Measurements from ENCODE around the gene TPMT. TPM values are rescaled to one million over a fixed set of nuclear protein-coding genes. Genes with fewer than 3 reads are reported as not detected.

The TPMT gene
- total RNA-seq, 1 experiment from 2014 or later: 14.4 TPM

GRCh38 chr6:18142591-18142861 lies 12.4 kb downstream of the TPMT start (continued):
- TF ChIP-seq EMX1 (CRISPR knock-in tag; IDR thresholded peaks at IDR 0.05) (no peak), IRF1 (CRISPR knock-in tag; IDR thresholded peaks at IDR 0.05) (no peak), ZNF396 (CRISPR knock-in tag; IDR thresholded peaks at IDR 0.05; ENCODE audit: borderline replicate concordance) (no peak)

- ChIA-PET POLR2A (no interaction called here), CTCF (interaction anchor here (0.7 to 0.8 kb wide), 2 partner anchors 19 to 184 kb away, joined by 3 read pairs; no protein-coding TSS in a partner anchor)
- TF ChIP-seq TCF7 (CRISPR knock-in tag; IDR thresholded peaks at IDR 0.05; ENCODE audit: low read depth) (no peak), SOX15 (CRISPR knock-in tag; IDR thresholded peaks at IDR 0.05) (no peak), NFE2L1 (CRISPR knock-in tag; IDR thresholded peaks at IDR 0.05) (no peak), ATF6 (CRISPR knock-in tag; IDR thresholded peaks at IDR 0.05) (no peak), USF2 (CRISPR knock-in tag; IDR thresholded peaks at IDR 0.05) (no peak), E2F5 (CRISPR knock-in tag; IDR thresholded peaks at IDR 0.05) (no peak)
- DNase-seq (ENCODE audit: low spot score) (no peak), ATAC-seq (peak; percentile 64)
- H3K4me1 Mint-ChIP-seq: peaks cover 11% of the 10 kb centered on the region
- no peaks in the 10 kb centered on the region for H3K27me3 Mint-ChIP-seq (ENCODE audit: low read depth)
- no peaks in the 10 kb centered on the region for H3K9me3 Mint-ChIP-seq
- peaks cover 24% of the 10 kb centered on the region for H3K36me3 Mint-ChIP-seq
- no peak overlapping the region for H3K4me3 Mint-ChIP-seq
- H3K27ac Mint-ChIP-seq: peak overlapping the region; percentile 83
These were observed 12.9 kb downstream of the TPMT start for GRCh38 chr6:18141805-18142590.

GRCh38 chr6:18139935-18140621 lies 14.8 kb downstream of the TPMT start:
- no peak for ATAC-seq
- Mint-ChIP-seq H3K9me3 (no peaks in the 10 kb centered on the region), H3K4me1 (peaks cover 11% of the 10 kb centered on the region), H3K36me3 (peaks cover 30% of the 10 kb centered on the region), H3K4me3 (no peak overlapping the region), H3K27ac (no peak overlapping the region), H3K27me3 (ENCODE audit: low read depth) (no peaks in the 10 kb centered on the region)
- ChIA-PET CTCF (interaction anchor here (1.0 kb wide), 1 partner anchor 18 kb away, joined by 3 read pairs; the partner anchor contains the start of gene NHLRC1), POLR2A (no interaction called here)
- DNase-seq (ENCODE audit: low spot score): no peak
- TF ChIP-seq TEAD4 (CRISPR knock-in tag; IDR thresholded peaks at IDR 0.05) (no peak), MXD4 (CRISPR knock-in tag; IDR thresholded peaks at IDR 0.05; ENCODE audit: borderline replicate concordance) (no peak), PREB (CRISPR knock-in tag; IDR thresholded peaks at IDR 0.05; ENCODE audit: borderline replicate concordance) (no peak), RORB (CRISPR knock-in tag; IDR thresholded peaks at IDR 0.05) (no peak), ETV6 (CRISPR knock-in tag; IDR thresholded peaks at IDR 0.05) (no peak), E2F1 (CRISPR knock-in tag; IDR thresholded peaks at IDR 0.05) (no peak), ERG (CRISPR knock-in tag; IDR thresholded peaks at IDR 0.05) (no peak), EMX1 (CRISPR knock-in tag; IDR thresholded peaks at IDR 0.05) (no peak), NFYB (CRISPR knock-in tag; conservative IDR thresholded peaks at IDR 0.05; ENCODE audit: low read depth) (no peak), FOXJ3 (CRISPR knock-in tag; IDR thresholded peaks at IDR 0.05; ENCODE audit: borderline replicate concordance) (no peak), ZBTB21 (CRISPR knock-in tag; IDR thresholded peaks at IDR 0.05; ENCODE audit: borderline replicate concordance) (no peak), IRF1 (CRISPR knock-in tag; IDR thresholded peaks at IDR 0.05) (no peak), ESRRA (CRISPR knock-in tag; IDR thresholded peaks at IDR 0.05; ENCODE audit: borderline replicate concordance) (no peak), CREB1 (CRISPR knock-in tag; IDR thresholded peaks at IDR 0.05) (no peak), GTF2I (CRISPR knock-in tag; conservative IDR thresholded peaks at IDR 0.05) (no peak), ZNF121 (CRISPR knock-in tag; IDR thresholded peaks at IDR 0.05) (no peak), SOX15 (CRISPR knock-in tag; IDR thresholded peaks at IDR 0.05) (no peak), OVOL2 (CRISPR knock-in tag; IDR thresholded peaks at IDR 0.05; ENCODE audit: borderline replicate concordance) (no peak)

Data from WTC11 (cell line).